Activated CD4-positive, CD25-positive, alpha-beta regulatory T cell treated with anti-CD3 and anti-CD28 coated beads, Interleukin-2, amount 50 U/mL, for 16 hours (primary cell): ENCODE data around the gene USP9Y.
A peak's percentile ranks its signal among the peaks of the same experiment; 100 is the strongest.

Source experiments
- DNase-seq: peaks from one replicate; pipeline ENCODE4 v3.0.0-alpha.2; 2020; ENCODE audit warnings: low read depth, low spot score

USP9Y gene

DNA sequence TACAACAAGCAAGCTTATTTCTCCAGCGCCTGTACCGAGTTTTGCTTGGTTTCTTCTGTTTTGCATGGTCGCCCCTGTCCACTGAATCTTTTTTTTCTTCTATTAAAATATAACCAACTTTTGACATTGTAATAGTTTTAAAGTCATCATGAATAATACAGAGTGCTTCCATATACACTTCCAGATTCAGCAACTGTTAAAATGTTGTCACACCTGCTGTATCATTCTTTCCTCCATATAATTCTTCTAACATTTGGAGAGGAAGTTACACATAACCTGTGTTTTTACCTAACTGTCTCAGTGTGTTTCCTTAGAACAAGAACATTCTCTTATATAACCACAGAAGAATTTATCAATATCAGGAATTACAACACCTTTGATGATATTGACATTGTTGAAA, 83.5 kb downstream of the USP9Y start:
- no peak for DNase-seq

DNA sequence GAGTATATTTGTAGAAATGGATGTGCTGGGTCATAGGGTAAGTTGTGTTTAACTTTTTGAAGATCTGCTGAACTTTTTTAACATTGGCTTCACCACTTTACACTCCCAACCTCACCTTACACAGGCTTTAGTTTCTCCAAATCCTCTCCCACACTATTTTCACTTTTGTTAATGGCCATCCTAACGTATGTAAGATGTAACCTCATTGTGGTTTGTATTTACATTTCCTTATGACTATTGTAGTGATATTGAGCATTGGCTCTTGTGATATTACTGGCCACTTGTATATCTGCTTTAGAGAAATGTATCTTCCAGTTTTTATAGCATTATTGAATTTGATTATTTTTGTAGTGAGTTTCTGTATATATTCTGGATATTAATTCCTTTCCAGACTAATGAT, 93.0 kb downstream of the USP9Y start:
- no peak for DNase-seq

GRCh38 chrY:12808046-12808445, 107.0 kb downstream of the USP9Y start:
- no peak for DNase-seq

GRCh38 chrY:12809034-12809433, 108.0 kb downstream of the USP9Y start:
- no peak for DNase-seq

DNA sequence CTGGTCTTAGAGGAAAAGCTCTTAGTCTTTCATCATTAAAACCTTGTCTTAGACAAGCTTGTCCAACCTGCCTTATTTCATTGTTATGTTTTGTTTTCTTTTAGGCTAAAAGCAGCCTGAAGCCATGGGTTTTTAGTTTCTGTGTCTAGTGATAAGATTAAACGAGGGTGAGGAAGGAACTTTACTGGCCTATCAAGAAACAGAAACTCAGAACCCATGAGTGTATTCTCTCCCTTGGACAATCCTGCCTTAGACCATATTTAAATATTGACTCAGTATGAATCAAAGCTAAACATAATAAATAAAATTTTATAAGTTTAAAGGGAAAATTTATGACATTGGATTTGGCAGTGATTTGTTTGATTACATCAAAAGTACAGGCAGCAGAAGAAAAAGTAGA, 122.4 kb downstream of the USP9Y start:
- DNase-seq, result no peak

- no peak for DNase-seq
These were observed 125.8 kb downstream of the USP9Y start for GRCh38 chrY:12826791-12827190.

DNA sequence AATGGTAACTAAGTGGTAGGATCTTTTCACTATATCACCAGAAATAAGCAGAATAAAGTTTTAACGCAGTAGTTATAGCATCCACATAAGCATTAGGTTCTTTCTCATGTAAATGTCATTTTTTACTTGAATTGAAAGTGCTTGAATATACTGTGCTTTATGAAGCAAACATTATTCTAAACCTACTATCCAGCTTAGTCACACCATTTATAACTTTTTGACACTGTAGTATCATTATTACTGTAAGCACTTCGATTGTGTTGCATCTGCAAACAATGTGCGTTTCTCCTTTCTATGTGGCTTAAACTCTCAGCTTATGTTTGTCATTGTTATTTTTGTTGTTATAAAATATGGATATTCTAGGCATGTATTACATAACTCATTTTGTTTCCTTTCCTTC, 132.3 kb downstream of the USP9Y start:
- DNase-seq, result no peak

DNA sequence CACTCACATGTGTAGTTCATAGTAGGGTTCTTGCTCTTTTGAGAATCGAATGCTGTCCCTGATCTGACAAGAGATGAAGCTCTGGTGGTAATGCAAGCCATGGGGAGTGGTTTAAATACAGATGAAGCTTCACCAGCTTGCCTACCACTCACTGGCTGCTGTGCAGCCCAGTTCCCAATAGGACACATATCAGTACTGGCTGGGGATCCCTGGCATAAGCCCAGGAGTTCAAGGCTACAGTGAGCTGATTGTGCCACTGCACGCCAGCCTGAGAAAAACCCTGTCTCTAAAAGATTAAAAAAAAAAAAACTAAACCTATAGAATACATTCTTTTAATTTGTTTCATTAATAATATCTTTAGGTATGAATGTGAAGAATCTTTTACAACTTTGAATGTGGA, 136.5 kb downstream of the USP9Y start:
- DNase-seq, result no peak

DNA sequence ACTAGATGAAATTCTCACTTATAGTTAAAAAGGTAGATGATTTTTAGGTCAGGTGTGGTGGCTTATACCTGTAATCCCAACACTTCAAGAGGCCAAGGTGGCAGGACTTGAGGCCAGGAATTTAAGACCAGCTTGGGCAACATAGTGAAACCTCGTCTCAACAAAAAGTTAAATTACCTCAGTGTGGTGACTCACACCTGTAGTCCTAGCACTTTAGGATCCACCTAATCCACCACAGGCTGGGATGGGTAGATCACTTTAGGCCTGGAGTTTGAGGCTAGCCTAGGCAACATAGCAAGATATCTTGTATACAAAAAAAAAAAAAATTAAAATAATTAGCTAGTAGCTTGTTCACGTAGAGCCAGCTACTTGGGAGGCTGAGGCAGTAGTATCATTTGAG, 140.3 kb downstream of the USP9Y start:
- DNase-seq, result no peak

DNA sequence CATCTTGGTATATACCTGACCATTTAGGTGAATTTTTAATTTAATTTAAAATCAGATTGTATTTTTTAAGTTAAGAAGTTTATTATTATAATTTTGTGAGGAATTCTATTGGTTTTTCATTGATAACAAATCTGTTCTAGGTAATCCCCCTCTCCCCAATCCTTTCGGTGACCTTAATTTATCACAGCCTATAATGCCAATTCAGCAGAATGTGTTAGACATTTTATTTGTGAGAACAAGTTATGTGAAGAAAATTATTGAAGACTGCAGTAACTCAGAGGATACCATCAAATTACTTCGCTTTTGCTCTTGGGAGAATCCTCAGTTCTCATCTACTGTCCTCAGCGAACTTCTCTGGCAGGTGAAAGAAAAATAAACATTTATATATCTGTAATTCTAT, 145.8 kb downstream of the USP9Y start:
- DNase-seq, result no peak

- no peak for DNase-seq
These were observed 154.8 kb downstream of the USP9Y start for GRCh38 chrY:12855791-12856275.

DNA sequence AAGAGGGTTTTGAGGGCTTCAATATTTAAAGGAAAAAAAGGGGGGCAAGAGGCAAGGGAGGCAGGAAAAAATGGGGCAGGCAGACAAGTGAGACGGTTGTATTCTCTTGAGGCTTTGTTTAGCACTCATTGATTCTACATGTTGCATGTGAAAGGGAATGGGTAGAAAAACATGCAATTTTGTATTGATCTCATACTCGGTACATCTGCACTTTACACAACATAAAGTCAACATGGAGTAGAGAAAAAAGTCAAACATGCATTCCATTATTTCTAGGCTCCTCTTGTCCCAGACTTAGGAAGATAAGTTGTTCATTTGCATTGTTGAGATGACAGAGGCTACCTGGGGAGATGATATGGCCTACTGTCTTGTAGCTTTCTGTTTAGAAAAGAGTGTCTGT, 166.9 kb downstream of the USP9Y start:
- DNase-seq, result no peak

GRCh38 chrY:12896973-12897372, 195.9 kb downstream of the USP9Y start:
- DNase-seq, result no peak

DNA sequence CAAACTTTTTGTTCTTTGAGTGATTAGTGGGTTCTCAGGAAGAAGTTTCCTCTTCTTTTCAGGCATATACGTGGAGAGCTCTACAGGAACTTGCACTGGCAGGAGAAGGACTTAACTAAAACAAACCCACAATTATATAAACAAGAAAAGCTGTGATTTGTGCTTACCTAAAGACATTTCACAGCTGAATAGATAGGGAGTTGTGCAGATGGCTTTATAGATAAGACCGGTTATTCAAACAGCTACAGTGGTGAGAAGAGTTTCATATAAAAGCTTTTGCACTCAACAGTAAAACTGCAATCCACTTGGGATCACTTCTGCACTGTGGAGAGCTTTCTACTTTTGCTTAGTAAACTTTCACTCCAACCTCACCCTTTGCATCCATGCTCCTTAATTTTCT, 197.6 kb downstream of the USP9Y start:
- no peak for DNase-seq

DNA sequence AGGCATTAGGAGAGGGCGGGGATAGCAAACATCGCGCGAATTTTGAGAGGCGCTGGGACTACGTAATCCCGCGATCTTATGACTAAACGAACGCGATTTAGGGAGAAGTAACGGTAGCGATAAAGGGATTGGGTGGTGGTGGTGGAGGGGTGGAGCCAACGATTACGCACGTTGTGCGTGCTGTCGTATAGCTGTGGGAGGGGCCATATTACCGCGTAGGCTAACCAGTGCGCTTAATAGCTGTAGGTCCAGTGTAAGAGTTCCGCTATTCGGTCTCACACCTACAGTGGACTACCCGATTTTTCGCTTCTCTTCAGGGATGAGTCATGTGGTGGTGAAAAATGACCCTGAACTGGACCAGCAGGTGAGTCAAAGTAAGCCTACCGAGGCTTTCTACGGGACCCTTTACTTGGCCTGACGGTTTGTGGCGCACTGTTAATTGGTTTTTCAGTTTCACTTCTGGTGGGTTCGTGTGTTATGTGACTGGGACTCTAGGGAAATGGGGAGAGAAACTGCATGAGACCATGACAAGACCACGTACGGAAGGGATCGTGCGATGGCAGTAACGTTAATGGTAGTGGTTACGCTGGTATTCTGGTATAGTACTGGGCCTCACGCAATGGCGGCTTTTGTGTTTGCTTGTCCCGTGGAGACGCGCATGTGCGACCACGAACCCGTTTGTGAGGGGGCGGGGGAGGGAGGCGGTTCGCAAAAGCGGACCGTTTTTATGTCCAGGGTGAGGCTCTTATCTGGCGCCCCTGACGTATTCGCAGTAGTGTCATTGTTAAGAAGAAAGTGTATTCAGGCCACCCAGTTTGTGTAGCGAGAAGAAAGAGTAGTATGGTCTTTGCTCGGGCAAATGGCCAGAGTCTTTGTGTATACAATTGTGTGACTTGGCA, 203.8 kb downstream of the USP9Y start, which contains the start of gene DDX3Y:
Gene DDX3Y (plus strand): TSS at position 251 of the 899 bp plus-strand sequence. CDS start 69 bp downstream, at position 320.
- peak; percentile 64 for DNase-seq

- DNase-seq, result peak; percentile 40
These were observed 204.5 kb downstream of the USP9Y start for GRCh38 chrY:12905517-12905872.

DNA sequence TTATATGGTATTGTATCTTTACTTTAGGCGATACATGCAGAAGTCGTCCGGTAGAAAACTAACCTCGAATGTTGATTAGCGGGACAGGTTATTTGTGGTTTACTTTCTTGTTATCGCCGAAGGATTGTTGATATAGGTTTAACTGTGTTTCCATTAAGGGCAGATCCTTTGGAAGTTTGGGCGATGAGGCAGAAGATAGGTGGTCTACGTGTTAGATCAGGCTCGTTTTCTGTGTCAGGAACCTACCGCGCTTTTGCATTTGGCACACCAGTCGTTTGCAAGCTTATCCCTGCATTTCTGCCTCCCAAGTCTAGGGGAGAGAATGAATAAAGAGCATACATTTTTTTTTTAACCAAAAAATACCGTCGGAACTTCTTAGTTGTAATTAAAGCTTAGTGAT, 204.9 kb downstream of the USP9Y start:
- no peak for DNase-seq
